ENCODE data around the gene TRIM40. TPM values are rescaled to one million over a fixed set of nuclear protein-coding genes. Genes with fewer than 3 reads are reported as not detected.

TRIM40 gene
- total and polyA plus RNA-seq, 2 experiments from 2014 or later = not detected

DNA sequence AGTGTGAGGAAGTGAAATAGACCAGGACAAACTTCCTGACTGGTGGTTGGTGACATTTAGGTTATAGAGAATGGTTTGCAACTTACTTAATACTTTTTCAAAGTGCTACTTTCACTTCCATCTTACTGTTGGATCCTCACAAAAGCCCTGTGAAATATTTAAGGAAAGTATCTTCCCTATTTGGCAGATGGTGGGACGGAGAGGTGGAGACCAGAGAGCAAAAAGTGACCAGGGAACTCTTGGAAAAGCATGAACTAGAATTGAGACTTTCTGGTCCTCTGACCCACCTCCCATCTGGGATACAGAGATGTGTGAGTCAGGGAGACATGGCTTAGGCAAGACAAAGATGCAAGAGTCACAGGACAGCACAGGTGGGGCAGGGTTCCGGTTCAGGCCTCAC, 22.1 kb downstream of the TRIM40 start:
- Histone ChIP-seq H2AFZ (no peak overlapping the region), H3F3A (replicated peaks; ENCODE audit: low read depth) (no peaks in the 10 kb centered on the region), H3K27me3 (ENCODE audit: insufficient read depth) (0 out of 2 replicates have a peak, but pooled peaks cover 11% of the 10 kb centered on the region), H3K9me2 (ENCODE audit: insufficient read depth) (no peaks in the 10 kb centered on the region), H4K20me1 (replicated peaks; ENCODE audit: insufficient read depth) (no peaks in the 10 kb centered on the region), H3K4me3 (no peak overlapping the region), H3K4me2 (no peak overlapping the region), H3K27ac (ENCODE audit: low read depth) (no peak overlapping the region), H3K4me1 (ENCODE audit: insufficient read depth) (no peaks in the 10 kb centered on the region), H3K36me3 (ENCODE audit: insufficient read depth) (no peaks in the 10 kb centered on the region), H3K79me2 (replicated peaks; ENCODE audit: insufficient read depth) (no peaks in the 10 kb centered on the region)
- Mint-ChIP-seq H3K36me3 (ENCODE audit: low read depth) (no peaks in the 10 kb centered on the region), H3K4me1 (no peaks in the 10 kb centered on the region), H3K4me3 (no peak overlapping the region), H3K9me3 (no peaks in the 10 kb centered on the region), H3K27me3 (ENCODE audit: insufficient read depth, low read depth, poor library complexity) (peaks cover 8% of the 10 kb centered on the region), H3K27ac (no peak overlapping the region)
- no peak for DNase-seq (ENCODE audit: low spot score)
- no peak for ATAC-seq
- no peak for TF ChIP-seq CREB1 (CRISPR knock-in tag; IDR thresholded peaks at IDR 0.05; ENCODE audit: low read depth)
- TF ChIP-seq ZNF331 (CRISPR knock-in tag; IDR thresholded peaks at IDR 0.05; ENCODE audit: low read depth) = no peak
- TF ChIP-seq JUNB (IDR thresholded peaks at IDR 0.05; ENCODE audit: unreplicated experiment) = no peak
- TF ChIP-seq, protein P1, sequence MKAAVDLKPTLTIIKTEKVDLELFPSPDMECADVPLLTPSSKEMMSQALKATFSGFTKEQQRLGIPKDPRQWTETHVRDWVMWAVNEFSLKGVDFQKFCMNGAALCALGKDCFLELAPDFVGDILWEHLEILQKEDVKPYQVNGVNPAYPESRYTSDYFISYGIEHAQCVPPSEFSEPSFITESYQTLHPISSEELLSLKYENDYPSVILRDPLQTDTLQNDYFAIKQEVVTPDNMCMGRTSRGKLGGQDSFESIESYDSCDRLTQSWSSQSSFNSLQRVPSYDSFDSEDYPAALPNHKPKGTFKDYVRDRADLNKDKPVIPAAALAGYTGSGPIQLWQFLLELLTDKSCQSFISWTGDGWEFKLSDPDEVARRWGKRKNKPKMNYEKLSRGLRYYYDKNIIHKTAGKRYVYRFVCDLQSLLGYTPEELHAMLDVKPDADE (IDR thresholded peaks at IDR 0.05) = no peak
- TF ChIP-seq, protein P2, sequence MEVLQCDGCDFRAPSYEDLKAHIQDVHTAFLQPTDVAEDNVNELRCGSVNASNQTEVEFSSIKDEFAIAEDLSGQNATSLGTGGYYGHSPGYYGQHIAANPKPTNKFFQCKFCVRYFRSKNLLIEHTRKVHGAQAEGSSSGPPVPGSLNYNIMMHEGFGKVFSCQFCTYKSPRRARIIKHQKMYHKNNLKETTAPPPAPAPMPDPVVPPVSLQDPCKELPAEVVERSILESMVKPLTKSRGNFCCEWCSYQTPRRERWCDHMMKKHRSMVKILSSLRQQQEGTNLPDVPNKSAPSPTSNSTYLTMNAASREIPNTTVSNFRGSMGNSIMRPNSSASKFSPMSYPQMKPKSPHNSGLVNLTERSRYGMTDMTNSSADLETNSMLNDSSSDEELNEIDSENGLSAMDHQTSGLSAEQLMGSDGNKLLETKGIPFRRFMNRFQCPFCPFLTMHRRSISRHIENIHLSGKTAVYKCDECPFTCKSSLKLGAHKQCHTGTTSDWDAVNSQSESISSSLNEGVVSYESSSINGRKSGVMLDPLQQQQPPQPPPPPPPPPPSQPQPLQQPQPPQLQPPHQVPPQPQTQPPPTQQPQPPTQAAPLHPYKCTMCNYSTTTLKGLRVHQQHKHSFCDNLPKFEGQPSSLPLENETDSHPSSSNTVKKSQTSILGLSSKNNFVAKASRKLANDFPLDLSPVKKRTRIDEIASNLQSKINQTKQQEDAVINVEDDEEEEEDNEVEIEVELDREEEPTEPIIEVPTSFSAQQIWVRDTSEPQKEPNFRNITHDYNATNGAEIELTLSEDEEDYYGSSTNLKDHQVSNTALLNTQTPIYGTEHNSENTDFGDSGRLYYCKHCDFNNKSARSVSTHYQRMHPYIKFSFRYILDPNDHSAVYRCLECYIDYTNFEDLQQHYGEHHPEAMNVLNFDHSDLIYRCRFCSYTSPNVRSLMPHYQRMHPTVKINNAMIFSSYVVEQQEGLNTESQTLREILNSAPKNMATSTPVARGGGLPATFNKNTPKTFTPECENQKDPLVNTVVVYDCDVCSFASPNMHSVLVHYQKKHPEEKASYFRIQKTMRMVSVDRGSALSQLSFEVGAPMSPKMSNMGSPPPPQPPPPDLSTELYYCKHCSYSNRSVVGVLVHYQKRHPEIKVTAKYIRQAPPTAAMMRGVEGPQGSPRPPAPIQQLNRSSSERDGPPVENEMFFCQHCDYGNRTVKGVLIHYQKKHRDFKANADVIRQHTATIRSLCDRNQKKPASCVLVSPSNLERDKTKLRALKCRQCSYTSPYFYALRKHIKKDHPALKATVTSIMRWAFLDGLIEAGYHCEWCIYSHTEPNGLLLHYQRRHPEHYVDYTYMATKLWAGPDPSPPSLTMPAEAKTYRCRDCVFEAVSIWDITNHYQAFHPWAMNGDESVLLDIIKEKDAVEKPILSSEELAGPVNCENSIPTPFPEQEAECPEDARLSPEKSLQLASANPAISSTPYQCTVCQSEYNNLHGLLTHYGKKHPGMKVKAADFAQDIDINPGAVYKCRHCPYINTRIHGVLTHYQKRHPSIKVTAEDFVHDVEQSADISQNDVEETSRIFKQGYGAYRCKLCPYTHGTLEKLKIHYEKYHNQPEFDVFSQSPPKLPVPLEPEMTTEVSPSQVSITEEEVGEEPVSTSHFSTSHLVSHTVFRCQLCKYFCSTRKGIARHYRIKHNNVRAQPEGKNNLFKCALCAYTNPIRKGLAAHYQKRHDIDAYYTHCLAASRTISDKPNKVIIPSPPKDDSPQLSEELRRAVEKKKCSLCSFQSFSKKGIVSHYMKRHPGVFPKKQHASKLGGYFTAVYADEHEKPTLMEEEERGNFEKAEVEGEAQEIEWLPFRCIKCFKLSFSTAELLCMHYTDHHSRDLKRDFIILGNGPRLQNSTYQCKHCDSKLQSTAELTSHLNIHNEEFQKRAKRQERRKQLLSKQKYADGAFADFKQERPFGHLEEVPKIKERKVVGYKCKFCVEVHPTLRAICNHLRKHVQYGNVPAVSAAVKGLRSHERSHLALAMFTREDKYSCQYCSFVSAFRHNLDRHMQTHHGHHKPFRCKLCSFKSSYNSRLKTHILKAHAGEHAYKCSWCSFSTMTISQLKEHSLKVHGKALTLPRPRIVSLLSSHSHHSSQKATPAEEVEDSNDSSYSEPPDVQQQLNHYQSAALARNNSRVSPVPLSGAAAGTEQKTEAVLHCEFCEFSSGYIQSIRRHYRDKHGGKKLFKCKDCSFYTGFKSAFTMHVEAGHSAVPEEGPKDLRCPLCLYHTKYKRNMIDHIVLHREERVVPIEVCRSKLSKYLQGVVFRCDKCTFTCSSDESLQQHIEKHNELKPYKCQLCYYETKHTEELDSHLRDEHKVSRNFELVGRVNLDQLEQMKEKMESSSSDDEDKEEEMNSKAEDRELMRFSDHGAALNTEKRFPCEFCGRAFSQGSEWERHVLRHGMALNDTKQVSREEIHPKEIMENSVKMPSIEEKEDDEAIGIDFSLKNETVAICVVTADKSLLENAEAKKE (CRISPR knock-in tag; IDR thresholded peaks at IDR 0.05) = no peak
- TF ChIP-seq EZH2phosphoT487 (IDR thresholded peaks at IDR 0.05; ENCODE audit: unreplicated experiment) = no peak
- TF ChIP-seq EZH2 (IDR thresholded peaks at IDR 0.05; ENCODE audit: low read depth, unreplicated experiment) = no peak
- no peak for TF ChIP-seq ZNF114 (CRISPR knock-in tag; IDR thresholded peaks at IDR 0.05)
- TF ChIP-seq POLR2AphosphoS5 (IDR thresholded peaks at IDR 0.05; ENCODE audit: low read depth) = no peak
- no peak for TF ChIP-seq STAT1 (IDR thresholded peaks at IDR 0.05; ENCODE audit: unreplicated experiment)
- TF ChIP-seq, protein P3, sequence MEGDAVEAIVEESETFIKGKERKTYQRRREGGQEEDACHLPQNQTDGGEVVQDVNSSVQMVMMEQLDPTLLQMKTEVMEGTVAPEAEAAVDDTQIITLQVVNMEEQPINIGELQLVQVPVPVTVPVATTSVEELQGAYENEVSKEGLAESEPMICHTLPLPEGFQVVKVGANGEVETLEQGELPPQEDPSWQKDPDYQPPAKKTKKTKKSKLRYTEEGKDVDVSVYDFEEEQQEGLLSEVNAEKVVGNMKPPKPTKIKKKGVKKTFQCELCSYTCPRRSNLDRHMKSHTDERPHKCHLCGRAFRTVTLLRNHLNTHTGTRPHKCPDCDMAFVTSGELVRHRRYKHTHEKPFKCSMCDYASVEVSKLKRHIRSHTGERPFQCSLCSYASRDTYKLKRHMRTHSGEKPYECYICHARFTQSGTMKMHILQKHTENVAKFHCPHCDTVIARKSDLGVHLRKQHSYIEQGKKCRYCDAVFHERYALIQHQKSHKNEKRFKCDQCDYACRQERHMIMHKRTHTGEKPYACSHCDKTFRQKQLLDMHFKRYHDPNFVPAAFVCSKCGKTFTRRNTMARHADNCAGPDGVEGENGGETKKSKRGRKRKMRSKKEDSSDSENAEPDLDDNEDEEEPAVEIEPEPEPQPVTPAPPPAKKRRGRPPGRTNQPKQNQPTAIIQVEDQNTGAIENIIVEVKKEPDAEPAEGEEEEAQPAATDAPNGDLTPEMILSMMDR (conservative IDR thresholded peaks at IDR 0.05; ENCODE audit: low read depth in 2 of 2) = no peak
- no peak for TF ChIP-seq NANOG (IDR thresholded peaks at IDR 0.05; ENCODE audit: borderline replicate concordance)
